Stromal cell of bone marrow (primary cell): ENCODE results near the gene C11orf52.
"Not testable (repeated sequence)": the region's sequence is repeated elsewhere in the genome, so short reads cannot be mapped to it uniquely, and the experiment has no call there.

Experiments
- DNase-seq: peaks from one replicate; pipeline ENCODE4 v3.0.0-alpha.2; 2012; ENCODE audit warnings: low read depth

Gene C11orf52

GRCh38 chr11:111913031-111913861, 5.5 kb upstream of the C11orf52 start:
- DNase-seq: no peak

- peak; percentile 87 for DNase-seq
These were observed 4.7 kb upstream of the C11orf52 start for GRCh38 chr11:111913997-111914396.

GRCh38 chr11:111916768-111917167, 1.9 kb upstream of the C11orf52 start:
- DNase-seq: no peak

- DNase-seq: no peak
These were observed 1.4 kb upstream of the C11orf52 start for GRCh38 chr11:111917312-111917711.

- DNase-seq: no peak
These were observed 925 bp upstream of the C11orf52 start for GRCh38 chr11:111917788-111918187.

- no peak for DNase-seq
These were observed 2.2 kb downstream of the C11orf52 start for GRCh38 chr11:111920908-111921307.

- no peak for DNase-seq
These were observed 3.0 kb downstream of the C11orf52 start for GRCh38 chr11:111921541-111922230.

- peak; percentile 92 for DNase-seq
These were observed 4.1 kb downstream of the C11orf52 start for GRCh38 chr11:111922803-111923202.

GRCh38 chr11:111923351-111923788, 4.7 kb downstream of the C11orf52 start:
- peak; percentile 64 for DNase-seq

- no peak for DNase-seq
These were observed 5.2 kb downstream of the C11orf52 start for GRCh38 chr11:111923951-111924350.

- no peak for DNase-seq
These were observed 7.2 kb downstream of the C11orf52 start for GRCh38 chr11:111925953-111926352.

GRCh38 chr11:111926505-111927391, 8.0 kb downstream of the C11orf52 start:
- DNase-seq: peak; percentile 93

- DNase-seq: no peak
These were observed 11.8 kb downstream of the C11orf52 start for GRCh38 chr11:111930472-111930871.

GRCh38 chr11:111932611-111932950, 13.9 kb downstream of the C11orf52 start:
- no peak for DNase-seq

- not testable (repeated sequence) for DNase-seq
These were observed 14.5 kb downstream of the C11orf52 start for GRCh38 chr11:111933176-111933575.

GRCh38 chr11:111933872-111934271, 15.2 kb downstream of the C11orf52 start:
- no peak for DNase-seq

GRCh38 chr11:111934306-111934705, 15.6 kb downstream of the C11orf52 start:
- DNase-seq: no peak

- no peak for DNase-seq
These were observed 16.8 kb downstream of the C11orf52 start for GRCh38 chr11:111935317-111936039.

- no peak for DNase-seq
These were observed 17.4 kb downstream of the C11orf52 start for GRCh38 chr11:111936040-111936540.

- no peak for DNase-seq
These were observed 18.7 kb downstream of the C11orf52 start for GRCh38 chr11:111937461-111937769.

- DNase-seq: no peak
These were observed 19.1 kb downstream of the C11orf52 start for GRCh38 chr11:111937844-111938243.

- DNase-seq: no peak
These were observed 20.0 kb downstream of the C11orf52 start for GRCh38 chr11:111938687-111939160.
